KOPT-K1 (cell line): ENCODE results near the gene SPTBN4.

Experiments used
- H3K27ac ChIP-seq: fragments of 200-600 bp; sonication (generic); 2 replicates; pipeline ENCODE4 v1.5.1; 2016; ENCODE audit warnings: antibody characterized with exemption, mild to moderate bottlenecking, low read depth, low read length; ENCODE audit not compliant: poor library complexity, severe bottlenecking
- H3K36me3 ChIP-seq: fragments of 200-600 bp; sonication (generic); 2 replicates; pipeline ENCODE4 v1.5.1; 2017; ENCODE audit warnings: antibody characterized with exemption, mild to moderate bottlenecking, low read length, moderate library complexity; ENCODE audit not compliant: insufficient read depth
- H3K9me3 ChIP-seq: fragments of 200-600 bp; sonication (generic); 2 replicates; pipeline ENCODE4 v1.5.1; 2017; ENCODE audit warnings: antibody characterized with exemption, low read length, mild to moderate bottlenecking; ENCODE audit not compliant: insufficient read depth, poor library complexity, severe bottlenecking

Gene SPTBN4

GRCh38 chr19:40597329-40597838, 130.6 kb downstream of the SPTBN4 start:
- Histone ChIP-seq H3K36me3 (no peaks in the 10 kb centered on the region), H3K27ac (no peak overlapping the region), H3K9me3 (no peaks in the 10 kb centered on the region)

GRCh38 chr19:40598121-40598917, 131.5 kb downstream of the SPTBN4 start:
- no peaks in the 10 kb centered on the region for H3K36me3 ChIP-seq
- no peak overlapping the region for H3K27ac ChIP-seq

GRCh38 chr19:40598918-40599307, 132.1 kb downstream of the SPTBN4 start:
- Histone ChIP-seq H3K9me3 (no peaks in the 10 kb centered on the region), H3K27ac (no peak overlapping the region), H3K36me3 (no peaks in the 10 kb centered on the region)

More at GRCh38 chr19:40598121-40598917, 131.5 kb downstream of the SPTBN4 start:
- H3K9me3 ChIP-seq = no peaks in the 10 kb centered on the region

- Histone ChIP-seq H3K36me3 (no peaks in the 10 kb centered on the region), H3K27ac (no peak overlapping the region), H3K9me3 (no peaks in the 10 kb centered on the region)
Measured at GRCh38 chr19:40599331-40599901, 132.6 kb downstream of the SPTBN4 start.

- Histone ChIP-seq H3K9me3 (no peaks in the 10 kb centered on the region), H3K36me3 (no peaks in the 10 kb centered on the region), H3K27ac (no peak overlapping the region)
Measured at GRCh38 chr19:40599902-40600569, 133.2 kb downstream of the SPTBN4 start.

GRCh38 chr19:40600570-40601133, 133.9 kb downstream of the SPTBN4 start:
- no peak overlapping the region for H3K27ac ChIP-seq
- no peaks in the 10 kb centered on the region for H3K9me3 ChIP-seq
- H3K36me3 ChIP-seq = no peaks in the 10 kb centered on the region

GRCh38 chr19:40601134-40601974, 134.6 kb downstream of the SPTBN4 start, which contains the start of gene LTBP4:
LTBP4 (plus strand) TSS chr19:40601369; CDS start chr19:40601388, 19 bp downstream.
- Histone ChIP-seq H3K27ac (no peak within 1 kb of the TSS), H3K9me3 (no peaks in the 10 kb centered on the region), H3K36me3 (no peaks in the 10 kb centered on the region)

- Histone ChIP-seq H3K27ac (no peak overlapping the region), H3K9me3 (no peaks in the 10 kb centered on the region)
Measured at GRCh38 chr19:40603071-40603388, 136.2 kb downstream of the SPTBN4 start.

GRCh38 chr19:40603389-40604170, 136.8 kb downstream of the SPTBN4 start:
- Histone ChIP-seq H3K9me3 (no peaks in the 10 kb centered on the region), H3K27ac (no peak overlapping the region), H3K36me3 (no peaks in the 10 kb centered on the region)

More at GRCh38 chr19:40603071-40603388, 136.2 kb downstream of the SPTBN4 start:
- no peaks in the 10 kb centered on the region for H3K36me3 ChIP-seq

- H3K36me3 ChIP-seq = no peaks in the 10 kb centered on the region
- no peaks in the 10 kb centered on the region for H3K9me3 ChIP-seq
- no peak overlapping the region for H3K27ac ChIP-seq
Measured at GRCh38 chr19:40604171-40604646, 137.4 kb downstream of the SPTBN4 start.

- H3K27ac ChIP-seq = no peak overlapping the region
- no peaks in the 10 kb centered on the region for H3K9me3 ChIP-seq
- no peaks in the 10 kb centered on the region for H3K36me3 ChIP-seq
Measured at GRCh38 chr19:40604647-40605215, 137.9 kb downstream of the SPTBN4 start.

GRCh38 chr19:40605216-40605971, 138.6 kb downstream of the SPTBN4 start:
- Histone ChIP-seq H3K36me3 (no peaks in the 10 kb centered on the region), H3K27ac (no peak overlapping the region), H3K9me3 (no peaks in the 10 kb centered on the region)
